Measurements from ENCODE around the gene ZNF284. TPM values are rescaled to one million over a fixed set of nuclear protein-coding genes. Genes with fewer than 3 reads are reported as not detected.
A peak's percentile ranks its signal among the peaks of the same experiment; 100 is the strongest.
"Not testable (repeated sequence)": the region's sequence is repeated elsewhere in the genome, so short reads cannot be mapped to it uniquely, and the experiment has no call there.

Gene ZNF284
- total and polyA plus RNA-seq, 4 donors = 1.0 to 3.7 (median 2.4) TPM

DNA sequence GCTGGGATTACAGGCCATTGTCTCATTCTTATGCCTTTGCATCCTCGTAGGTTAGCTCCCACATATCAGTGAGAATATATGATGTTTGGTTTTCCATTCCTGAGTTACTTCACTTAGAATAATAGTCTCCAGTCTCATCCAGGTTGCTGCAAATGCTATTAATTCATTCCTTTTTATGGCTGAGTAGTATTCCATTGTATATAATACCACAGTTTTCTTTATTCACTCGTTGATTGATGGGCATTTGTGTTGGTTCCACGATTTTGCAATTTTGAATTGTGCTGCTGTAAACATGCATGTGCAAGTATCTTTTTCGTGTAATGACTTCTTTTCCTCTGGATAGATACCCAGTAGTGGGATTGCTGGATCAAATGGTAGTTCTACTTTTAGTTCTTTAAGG lies 49.2 kb downstream of the ZNF284 start:
- H3K4me1 ChIP-seq (ENCODE audit: control insufficient read depth in 1 of 2, insufficient read depth in 2 of 2, low read length in 2 of 2); ATAC-seq (ENCODE audit: low FRiP score); H3K4me3 ChIP-seq (ENCODE audit: low read length in 2 of 2); H3K9me3 ChIP-seq (ENCODE audit: control insufficient read depth, low read length); DNase-seq; H3K27me3 ChIP-seq (ENCODE audit: control insufficient read depth in 1 of 2, insufficient read depth in 2 of 2, low read length in 1 of 2); H3K27ac ChIP-seq (ENCODE audit: low read depth in 1 of 2, low read length in 2 of 2); intact Hi-C loops (cut with DNase I): not testable (repeated sequence)
- 94 to 95% methylated on average over 4 of the region's 4 CpGs for WGBS, 2 donors
- peaks cover 10 to 11% of the 10 kb centered on the region in 2 donors for H3K36me3 ChIP-seq (ENCODE audit: control insufficient read depth in 1 of 2, insufficient read depth in 2 of 2, low read length in 1 of 2)

DNA sequence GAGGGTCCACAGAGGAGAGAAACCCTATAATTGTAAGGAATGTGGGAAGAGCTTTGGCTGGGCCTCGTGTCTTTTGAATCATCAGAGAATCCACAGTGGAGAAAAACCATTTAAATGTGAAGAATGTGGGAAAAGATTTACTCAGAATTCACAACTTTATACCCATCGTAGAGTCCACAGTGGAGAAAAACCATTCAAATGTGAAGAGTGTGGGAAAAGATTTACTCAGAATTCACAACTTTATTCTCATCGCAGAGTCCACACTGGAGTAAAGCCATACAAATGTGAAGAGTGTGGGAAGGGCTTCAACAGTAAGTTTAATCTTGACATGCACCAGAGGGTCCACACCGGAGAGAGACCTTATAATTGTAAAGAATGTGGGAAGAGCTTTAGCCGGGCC lies 60.0 kb downstream of the ZNF284 start:
- peaks cover 28% of the 10 kb centered on the region for H3K9me3 ChIP-seq (ENCODE audit: control insufficient read depth, low read length)
- no peak for DNase-seq
- intact Hi-C loops (cut with DNase I) = no loop called here
- H3K27me3 ChIP-seq (ENCODE audit: control insufficient read depth in 1 of 2, insufficient read depth in 2 of 2, low read length in 1 of 2) = no peaks in the 10 kb centered on the region
- peaks cover 22 to 38% of the 10 kb centered on the region in 2 donors for H3K36me3 ChIP-seq (ENCODE audit: control insufficient read depth in 1 of 2, insufficient read depth in 2 of 2, low read length in 1 of 2)
- ATAC-seq (ENCODE audit: low FRiP score) = no peak
- H3K4me3 ChIP-seq (ENCODE audit: low read length in 2 of 2) = peak overlapping the region in 1 of 2 donors; percentile 20
- no peaks in the 10 kb centered on the region for H3K4me1 ChIP-seq (ENCODE audit: control insufficient read depth in 1 of 2, insufficient read depth in 2 of 2, low read length in 2 of 2)
- H3K27ac ChIP-seq (ENCODE audit: low read depth in 1 of 2, low read length in 2 of 2) = no peak overlapping the region
- WGBS, 2 donors = 90 to 94% methylated on average over 5 of the region's 5 CpGs

Other genes starting within 250 kb of the ZNF284 start
- gene ZNF283, start 244.8 kb upstream of the ZNF284 start, total RNA-seq = 10 to 100 TPM; 12.0 to 15.2 TPM
- 1 to 10 TPM; 3.9 to 4.5 TPM for gene ZNF283, start 244.8 kb upstream of the ZNF284 start, polyA plus RNA-seq
- gene ZNF404, start 188.2 kb upstream of the ZNF284 start, total RNA-seq = 1 to 10 TPM; 1.6 to 4.2 TPM
- gene ZNF404, start 188.2 kb upstream of the ZNF284 start, polyA plus RNA-seq = 1 to 10 TPM in 1 of 2 donors, under 1 TPM in 1; 0.90 to 1.6 TPM
- gene ZNF45, start 136.9 kb upstream of the ZNF284 start, total RNA-seq = 10 to 100 TPM; 14.3 to 18.5 TPM
- gene ZNF45, start 136.9 kb upstream of the ZNF284 start, polyA plus RNA-seq = 1 to 10 TPM; 3.4 to 9.0 TPM
- 1 to 10 TPM; 5.9 to 8.8 TPM for gene ZNF221, start 120.9 kb upstream of the ZNF284 start, total RNA-seq
- gene ZNF221, start 120.9 kb upstream of the ZNF284 start, polyA plus RNA-seq = 1 to 10 TPM; 1.2 to 3.8 TPM
- 10 to 100 TPM in 1 of 2 donors, 1 to 10 TPM in 1; 7.1 to 10.8 TPM for gene ZNF155, start 88.0 kb upstream of the ZNF284 start, total RNA-seq
- gene ZNF155, start 88.0 kb upstream of the ZNF284 start, polyA plus RNA-seq = 1 to 10 TPM; 6.0 to 9.0 TPM
- gene ZNF230, start 69.2 kb upstream of the ZNF284 start, total RNA-seq = 1 to 10 TPM; 4.2 to 6.0 TPM
- gene ZNF230, start 69.2 kb upstream of the ZNF284 start, polyA plus RNA-seq = 1 to 10 TPM in 1 of 2 donors, under 1 TPM in 1; 0.75 to 2.6 TPM
- 1 to 10 TPM; 4.1 to 4.4 TPM for gene ZNF222, start 46.8 kb upstream of the ZNF284 start, total RNA-seq
- 1 to 10 TPM; 3.9 to 5.4 TPM for gene ZNF222, start 46.8 kb upstream of the ZNF284 start, polyA plus RNA-seq
- 1 to 10 TPM; 3.8 to 6.3 TPM for gene ZNF223, start 20.1 kb upstream of the ZNF284 start, total RNA-seq
- 1 to 10 TPM; 3.5 to 4.6 TPM for gene ZNF223, start 20.1 kb upstream of the ZNF284 start, polyA plus RNA-seq
- 10 to 100 TPM; 27.3 to 42.2 TPM for gene ZNF224, start 22.2 kb downstream of the ZNF284 start, total RNA-seq
- gene ZNF224, start 22.2 kb downstream of the ZNF284 start, polyA plus RNA-seq = 10 to 100 TPM in 1 of 2 donors, 1 to 10 TPM in 1; 4.8 to 40.3 TPM
- 1 to 10 TPM; 4.5 to 8.8 TPM for gene ZNF225, start 41.2 kb downstream of the ZNF284 start, total RNA-seq
- 1 to 10 TPM in 1 of 2 donors, under 1 TPM in 1; 0.50 to 2.6 TPM for gene ZNF225, start 41.2 kb downstream of the ZNF284 start, polyA plus RNA-seq
- gene ZNF234, start 69.4 kb downstream of the ZNF284 start, total RNA-seq = 10 to 100 TPM in 1 of 2 donors, 1 to 10 TPM in 1; 9.6 to 18.5 TPM
- gene ZNF234, start 69.4 kb downstream of the ZNF284 start, polyA plus RNA-seq = 1 to 10 TPM; 2.3 to 2.5 TPM
- gene ZNF226, start 92.9 kb downstream of the ZNF284 start, total RNA-seq = 10 to 100 TPM; 15.8 to 23.6 TPM
- gene ZNF226, start 92.9 kb downstream of the ZNF284 start, polyA plus RNA-seq = 10 to 100 TPM in 1 of 2 donors, 1 to 10 TPM in 1; 9.5 to 28.2 TPM
- 10 to 100 TPM; 17.9 to 27.5 TPM for gene ZNF227, start 140.4 kb downstream of the ZNF284 start, total RNA-seq
- 1 to 10 TPM; 5.0 to 6.6 TPM for gene ZNF227, start 140.4 kb downstream of the ZNF284 start, polyA plus RNA-seq
- under 1 TPM; 0.19 to 0.36 TPM for gene ZNF233, start 187.7 kb downstream of the ZNF284 start, total RNA-seq
- under 1 TPM; 0.67 to 0.75 TPM for gene ZNF233, start 187.7 kb downstream of the ZNF284 start, polyA plus RNA-seq
- 10 to 100 TPM in 1 of 2 donors, 1 to 10 TPM in 1; 6.2 to 11.0 TPM for gene ZNF235, start 232.9 kb downstream of the ZNF284 start, total RNA-seq
- 1 to 10 TPM; 2.3 to 3.1 TPM for gene ZNF235, start 232.9 kb downstream of the ZNF284 start, polyA plus RNA-seq